Activated CD8-positive, alpha-beta T cell treated with anti-CD3 and anti-CD28 coated beads for 36 hours (primary cell): ENCODE results near the gene WNT3. TPM values are rescaled to one million over a fixed set of nuclear protein-coding genes. Genes with fewer than 3 reads are reported as not detected.

Experiments
- ATAC-seq: fragments of 200-7000 bp; cut with Tn5 transposase; one replicate; pipeline ENCODE4 v1.10.0; 2021; ENCODE audit warnings: mild to moderate bottlenecking, moderate library complexity
- CTCF ChIA-PET: fragments of 350-600 bp; sonication (Branson Sonifier 250); formaldehyde crosslinking; loops from one replicate; lab custom pipeline; 2021; ENCODE audit warnings: antibody characterized with exemption; lab: Charles Lee
- POLR2A ChIA-PET: fragments of 350-600 bp; sonication (Branson Sonifier 250); formaldehyde crosslinking; loops from one replicate; lab custom pipeline; 2021; ENCODE audit warnings: antibody characterized with exemption; lab: Charles Lee
- DNase-seq: peaks from one replicate; pipeline ENCODE4 v3.0.0-alpha.2; 2020
- H3K27ac Mint-ChIP-seq: one replicate; pipeline ENCODE4 v1.8.0; 2021; ENCODE audit warnings: mild to moderate bottlenecking, mixed read lengths
- H3K27me3 Mint-ChIP-seq: one replicate; pipeline ENCODE4 v1.8.0; 2021; ENCODE audit warnings: mixed read lengths
- H3K36me3 Mint-ChIP-seq: one replicate; pipeline ENCODE4 v1.8.0; 2021; ENCODE audit warnings: low read depth, mixed read lengths
- H3K4me1 Mint-ChIP-seq: one replicate; pipeline ENCODE4 v1.8.0; 2021; ENCODE audit warnings: low read depth, mixed read lengths
- H3K4me3 Mint-ChIP-seq: one replicate; pipeline ENCODE4 v1.8.0; 2021; ENCODE audit warnings: mild to moderate bottlenecking, moderate library complexity, mixed read lengths
- H3K9me3 Mint-ChIP-seq: one replicate; pipeline ENCODE4 v1.8.0; 2021; ENCODE audit warnings: mixed read lengths
- intact Hi-C: fragments of 100-400 bp; cut with micrococcal nuclease; formaldehyde crosslinking; loops from one replicate; pipeline ENCODE4 v1.10.0; 2022
- total RNA-seq, 2 experiments: library from RNA; stranded (reverse); gene quantifications; one replicate each; pipeline ENCODE4 v1.2.3, GENCODE V29; 2021
- TF ChIP-seq, protein P1 (sequence below): fragments of 200-600 bp; IDR thresholded peaks from one replicate; pipeline ENCODE4 v1.8.0; 2022; ENCODE audit warnings: antibody characterized with exemption, mild to moderate bottlenecking

The WNT3 gene, protein sequence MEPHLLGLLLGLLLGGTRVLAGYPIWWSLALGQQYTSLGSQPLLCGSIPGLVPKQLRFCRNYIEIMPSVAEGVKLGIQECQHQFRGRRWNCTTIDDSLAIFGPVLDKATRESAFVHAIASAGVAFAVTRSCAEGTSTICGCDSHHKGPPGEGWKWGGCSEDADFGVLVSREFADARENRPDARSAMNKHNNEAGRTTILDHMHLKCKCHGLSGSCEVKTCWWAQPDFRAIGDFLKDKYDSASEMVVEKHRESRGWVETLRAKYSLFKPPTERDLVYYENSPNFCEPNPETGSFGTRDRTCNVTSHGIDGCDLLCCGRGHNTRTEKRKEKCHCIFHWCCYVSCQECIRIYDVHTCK
- under 1 TPM in 1 of 2 experiments, not detected in 1; 0.09 TPM for total RNA-seq

DNA sequence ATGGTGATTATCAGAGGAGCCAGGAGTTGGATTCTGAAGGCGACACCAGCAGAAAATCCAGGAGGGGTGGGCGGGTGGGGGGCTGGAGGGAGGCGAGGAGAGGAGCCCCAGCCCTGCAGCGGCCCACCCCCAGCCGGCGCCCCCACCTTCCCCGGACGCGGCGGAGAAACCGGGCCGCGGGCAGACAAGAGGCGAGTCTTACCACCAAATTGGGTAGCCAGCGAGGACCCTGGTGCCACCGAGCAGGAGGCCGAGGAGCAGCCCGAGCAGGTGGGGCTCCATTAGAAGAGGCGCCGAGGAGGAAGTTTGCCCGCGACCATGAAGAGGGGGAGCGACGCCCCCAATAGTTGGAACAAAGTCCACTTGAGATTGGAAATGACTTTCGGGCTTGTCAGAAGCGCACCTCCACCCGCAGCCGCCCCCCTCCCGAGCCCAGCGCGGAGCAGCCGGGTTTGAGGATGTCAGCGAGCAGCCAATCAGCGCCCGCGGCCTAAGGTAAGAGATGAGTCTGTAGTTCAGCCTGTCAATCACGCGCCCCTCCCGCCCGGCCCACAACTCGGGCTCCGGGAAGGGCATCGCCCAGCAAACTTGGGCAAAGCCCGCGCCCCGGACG is at the start of gene WNT3:
TSS of gene WNT3 (minus strand) at position 377 of the 613 bp plus-strand sequence. CDS start at position 282, 95 bp downstream.
- H3K36me3 Mint-ChIP-seq = no peaks in the 10 kb centered on the region
- H3K9me3 Mint-ChIP-seq = no peaks in the 10 kb centered on the region
- DNase-seq (peak; percentile 81), ATAC-seq (peak; percentile 83)
- peaks cover 15% of the 10 kb centered on the region for H3K4me1 Mint-ChIP-seq
- POLR2A ChIA-PET = no interaction called here
- CTCF ChIA-PET = no interaction called here
- intact Hi-C loops = no loop called here
- H3K4me3 Mint-ChIP-seq = peak within 1 kb of the TSS; percentile 68
- peaks cover 83% of the 10 kb centered on the region for H3K27me3 Mint-ChIP-seq
- no peak within 1 kb of the TSS for H3K27ac Mint-ChIP-seq
- TF ChIP-seq, protein P1, sequence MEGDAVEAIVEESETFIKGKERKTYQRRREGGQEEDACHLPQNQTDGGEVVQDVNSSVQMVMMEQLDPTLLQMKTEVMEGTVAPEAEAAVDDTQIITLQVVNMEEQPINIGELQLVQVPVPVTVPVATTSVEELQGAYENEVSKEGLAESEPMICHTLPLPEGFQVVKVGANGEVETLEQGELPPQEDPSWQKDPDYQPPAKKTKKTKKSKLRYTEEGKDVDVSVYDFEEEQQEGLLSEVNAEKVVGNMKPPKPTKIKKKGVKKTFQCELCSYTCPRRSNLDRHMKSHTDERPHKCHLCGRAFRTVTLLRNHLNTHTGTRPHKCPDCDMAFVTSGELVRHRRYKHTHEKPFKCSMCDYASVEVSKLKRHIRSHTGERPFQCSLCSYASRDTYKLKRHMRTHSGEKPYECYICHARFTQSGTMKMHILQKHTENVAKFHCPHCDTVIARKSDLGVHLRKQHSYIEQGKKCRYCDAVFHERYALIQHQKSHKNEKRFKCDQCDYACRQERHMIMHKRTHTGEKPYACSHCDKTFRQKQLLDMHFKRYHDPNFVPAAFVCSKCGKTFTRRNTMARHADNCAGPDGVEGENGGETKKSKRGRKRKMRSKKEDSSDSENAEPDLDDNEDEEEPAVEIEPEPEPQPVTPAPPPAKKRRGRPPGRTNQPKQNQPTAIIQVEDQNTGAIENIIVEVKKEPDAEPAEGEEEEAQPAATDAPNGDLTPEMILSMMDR = no peak

DNA sequence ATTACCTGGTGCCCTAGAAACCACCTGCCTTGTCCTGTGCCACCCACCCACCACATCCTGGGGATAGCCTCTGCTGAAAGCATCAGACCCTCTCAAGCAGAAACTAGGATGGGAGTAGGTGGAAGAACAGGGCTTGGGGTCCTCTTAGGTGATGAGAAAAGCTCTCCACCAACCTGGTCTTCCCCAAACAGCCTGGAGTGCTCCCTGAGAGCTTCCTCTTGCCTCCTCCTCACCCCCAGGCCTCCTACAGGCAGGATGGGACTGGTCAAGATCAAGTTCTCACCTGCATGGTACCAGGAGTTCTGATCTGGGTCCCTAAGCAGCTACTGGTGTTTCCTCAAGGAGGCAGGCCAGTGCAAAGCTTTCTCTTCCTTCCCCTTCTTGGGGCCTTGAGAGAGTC is 48.3 kb upstream of the WNT3 start:
- Mint-ChIP-seq H3K4me1 (no peaks in the 10 kb centered on the region), H3K4me3 (no peak overlapping the region), H3K36me3 (no peaks in the 10 kb centered on the region), H3K9me3 (no peaks in the 10 kb centered on the region), H3K27ac (no peak overlapping the region), H3K27me3 (peaks cover 10% of the 10 kb centered on the region)
- DNase-seq (no peak), ATAC-seq (no peak)
- ChIA-PET POLR2A (no interaction called here), CTCF (interaction anchor here (0.6 kb wide), 1 partner anchor 116 kb away, joined by 3 read pairs; no protein-coding TSS in a partner anchor)
- TF ChIP-seq, protein P1 = no peak
- intact Hi-C loops = no loop called here

DNA sequence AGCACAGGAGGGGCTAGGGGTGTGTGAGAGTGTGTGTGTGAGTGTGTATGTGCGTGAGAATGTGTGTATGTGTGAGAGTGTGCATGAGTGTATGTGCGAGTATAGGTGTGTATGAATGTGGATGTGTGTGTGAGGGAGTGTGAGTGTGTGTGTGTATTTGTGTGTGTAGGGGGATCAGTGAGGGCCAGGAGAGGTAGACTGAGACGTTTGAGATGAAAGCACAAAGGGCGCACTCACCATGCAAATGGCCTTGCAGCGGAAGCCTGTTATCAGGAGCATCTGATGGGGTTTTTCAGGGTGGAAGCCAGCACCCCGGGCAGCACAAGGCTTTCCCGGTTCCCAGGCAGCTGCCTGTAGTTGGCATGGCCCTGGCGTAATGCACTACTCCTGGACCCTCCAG is 47.8 kb upstream of the WNT3 start:
- TF ChIP-seq, protein P1 = no peak
- Mint-ChIP-seq H3K4me1 (no peaks in the 10 kb centered on the region), H3K36me3 (no peaks in the 10 kb centered on the region), H3K27me3 (peaks cover 12% of the 10 kb centered on the region), H3K9me3 (no peaks in the 10 kb centered on the region), H3K4me3 (no peak overlapping the region), H3K27ac (no peak overlapping the region)
- ATAC-seq = no peak
- ChIA-PET CTCF (no interaction called here), POLR2A (no interaction called here)
- no peak for DNase-seq
- intact Hi-C loops = no loop called here

DNA sequence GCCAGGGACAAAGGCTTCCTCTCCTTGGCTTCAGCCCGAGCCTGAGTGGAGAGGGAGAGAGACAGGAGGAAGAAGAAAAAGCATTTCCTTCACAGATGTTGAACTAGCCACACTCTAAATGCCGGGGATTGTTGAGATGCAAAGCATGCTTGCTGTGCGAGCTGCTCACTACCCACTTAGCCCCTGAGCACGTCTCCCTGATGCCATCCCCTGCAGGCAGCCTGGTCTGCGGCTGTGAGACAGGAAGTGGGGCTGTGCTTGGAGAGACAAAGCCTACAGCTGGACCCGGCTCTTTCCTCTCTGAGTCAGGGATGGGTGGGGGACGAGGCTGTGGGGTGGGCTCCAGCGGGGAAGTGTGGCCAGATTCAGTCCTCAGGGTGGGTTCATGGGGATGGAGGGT is 46.6 kb upstream of the WNT3 start:
- DNase-seq (peak; percentile 34), ATAC-seq (peak; percentile 68)
- Mint-ChIP-seq H3K4me1 (no peaks in the 10 kb centered on the region), H3K9me3 (no peaks in the 10 kb centered on the region), H3K4me3 (no peak overlapping the region), H3K27ac (no peak overlapping the region), H3K27me3 (peaks cover 15% of the 10 kb centered on the region), H3K36me3 (no peaks in the 10 kb centered on the region)
- TF ChIP-seq, protein P1 = no peak
- POLR2A ChIA-PET = no interaction called here
- intact Hi-C loops = no loop called here
- CTCF ChIA-PET = no interaction called here
